Activated T-cell treated with anti-CD3 and anti-CD28 coated beads, Interleukin-2, amount 50 U/mL, for 4 hours (primary cell): Measurements from ENCODE around the gene KPNA2. TPM values are rescaled to one million over a fixed set of nuclear protein-coding genes. Genes with fewer than 3 reads are reported as not detected.
"Not testable (repeated sequence)": the region's sequence is repeated elsewhere in the genome, so short reads cannot be mapped to it uniquely, and the experiment has no call there.

Source experiments
- ATAC-seq, 2 donors: fragments of 200-7000 bp; cut with Tn5 transposase; one replicate each; pipeline ENCODE4 v1.10.0; 2021
- DNase-seq: peaks from one replicate; pipeline ENCODE4 v3.0.0-alpha.2; 2020
- H3K27me3 Mint-ChIP-seq: one replicate; pipeline ENCODE4 v1.8.0; 2021; ENCODE audit warnings: low read depth, mixed read lengths
- H3K36me3 Mint-ChIP-seq: one replicate; pipeline ENCODE4 v1.8.0; 2022; ENCODE audit warnings: mixed read lengths; ENCODE audit not compliant: insufficient read depth
- H3K4me1 Mint-ChIP-seq: one replicate; pipeline ENCODE4 v1.8.0; 2021; ENCODE audit warnings: low read depth, mixed read lengths
- H3K4me3 Mint-ChIP-seq: one replicate; pipeline ENCODE4 v1.8.0; 2021; ENCODE audit warnings: mild to moderate bottlenecking, moderate library complexity, mixed read lengths
- H3K9me3 Mint-ChIP-seq: one replicate; pipeline ENCODE4 v1.8.0; 2021; ENCODE audit warnings: mixed read lengths
- total RNA-seq, 3 donors: library from RNA; stranded (reverse); gene quantifications; one replicate each; pipeline ENCODE4 v1.2.1, GENCODE V29; 2021

Gene KPNA2
- total RNA-seq, 3 donors from 2014 or later = 139 to 140 (median 139) TPM

DNA sequence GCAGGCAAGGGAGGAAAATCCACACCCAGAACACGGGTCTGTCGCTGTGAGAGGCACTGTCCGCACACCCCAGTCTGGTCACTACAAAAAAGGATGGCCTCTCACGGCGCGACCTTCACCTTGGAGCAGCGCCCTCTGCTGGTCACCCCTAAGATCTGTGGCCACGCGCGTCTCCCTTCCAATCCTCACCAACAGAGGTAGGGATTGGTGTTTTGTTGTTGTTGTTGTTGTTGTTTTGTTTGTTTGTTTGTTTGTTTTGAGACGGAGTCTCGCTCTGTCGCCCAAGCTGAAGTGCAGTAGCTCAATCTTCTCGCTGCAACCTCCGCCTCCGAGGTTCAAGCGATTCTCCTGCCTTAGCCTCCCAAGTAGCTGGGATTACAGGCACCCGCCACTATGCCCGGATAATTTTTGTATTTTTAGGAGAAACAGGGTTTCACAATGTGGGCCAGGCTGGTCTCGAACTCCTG is 24.3 kb upstream of the KPNA2 start:
- Mint-ChIP-seq H3K4me1 (peaks cover 6% of the 10 kb centered on the region), H3K9me3 (no peaks in the 10 kb centered on the region), H3K4me3 (peak overlapping the region; percentile 65), H3K36me3 (no peaks in the 10 kb centered on the region), H3K27me3 (no peaks in the 10 kb centered on the region)
- DNase-seq (peak; percentile 55), ATAC-seq (peak; percentile 61 to 86)

GRCh38 chr17:68013385-68013784 is 22.1 kb upstream of the KPNA2 start:
- ATAC-seq = no peak
- no peaks in the 10 kb centered on the region for H3K9me3 Mint-ChIP-seq
- no peaks in the 10 kb centered on the region for H3K27me3 Mint-ChIP-seq
- no peak for DNase-seq
- H3K4me3 Mint-ChIP-seq = no peak overlapping the region
- peaks cover 6% of the 10 kb centered on the region for H3K4me1 Mint-ChIP-seq
- no peaks in the 10 kb centered on the region for H3K36me3 Mint-ChIP-seq

DNA sequence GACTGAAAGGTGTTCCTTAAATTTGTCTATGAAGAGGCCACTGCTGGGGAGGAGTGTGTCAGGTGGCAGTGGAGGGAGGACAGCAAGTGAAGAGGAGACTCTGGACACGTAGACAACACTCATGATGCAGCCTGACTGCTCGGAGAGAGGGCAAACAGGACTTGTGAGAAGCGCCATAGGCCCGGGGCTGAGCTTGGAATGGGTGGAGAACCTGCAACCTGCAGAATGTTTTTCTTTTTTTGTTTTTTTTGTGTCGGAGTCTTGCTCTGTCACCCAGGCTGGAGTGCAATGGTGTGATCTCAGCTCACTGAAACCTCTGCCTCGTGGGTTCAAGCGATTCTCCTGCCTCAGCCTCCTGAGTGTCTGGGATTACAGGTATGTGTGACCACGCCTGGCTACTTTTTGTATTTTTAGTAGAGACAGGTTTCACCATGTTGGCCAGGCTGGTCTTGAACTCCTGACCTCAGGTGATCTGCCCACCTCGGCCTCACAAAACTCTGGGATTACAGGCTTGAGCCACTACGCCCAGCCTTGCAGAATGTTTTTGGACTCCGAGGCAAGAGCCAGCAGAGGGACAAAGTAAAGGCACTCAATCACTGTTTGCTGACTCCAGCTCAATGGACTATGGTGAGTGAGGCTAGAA is 20.3 kb upstream of the KPNA2 start:
- Mint-ChIP-seq H3K4me1 (peaks cover 11% of the 10 kb centered on the region), H3K4me3 (no peak overlapping the region), H3K27me3 (peaks cover 2% of the 10 kb centered on the region), H3K36me3 (no peaks in the 10 kb centered on the region), H3K9me3 (no peaks in the 10 kb centered on the region)
- ATAC-seq = no peak
- no peak for DNase-seq

DNA sequence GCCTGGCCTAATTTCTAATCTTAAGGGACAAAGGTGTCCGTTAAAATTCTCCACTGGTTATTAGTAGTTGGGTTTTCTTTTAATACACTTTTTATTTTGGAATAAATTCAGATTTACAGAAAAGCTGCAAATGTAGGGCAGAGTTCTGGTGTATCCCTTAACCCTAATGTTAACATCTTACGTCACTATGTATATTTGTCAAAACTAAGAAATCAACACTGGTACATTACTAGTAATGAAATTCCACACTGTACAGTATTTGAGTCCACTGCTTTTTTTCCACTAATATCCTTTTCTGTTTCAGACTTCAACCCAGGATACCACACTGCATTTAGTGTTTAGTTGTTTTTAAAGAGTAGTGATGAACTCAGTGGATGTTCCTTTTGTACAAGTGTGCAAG is 18.7 kb upstream of the KPNA2 start:
- Mint-ChIP-seq H3K4me1 (peaks cover 11% of the 10 kb centered on the region), H3K4me3 (no peak overlapping the region), H3K36me3 (no peaks in the 10 kb centered on the region), H3K27me3 (peaks cover 2% of the 10 kb centered on the region), H3K9me3 (no peaks in the 10 kb centered on the region)
- DNase-seq = no peak
- ATAC-seq = no peak

DNA sequence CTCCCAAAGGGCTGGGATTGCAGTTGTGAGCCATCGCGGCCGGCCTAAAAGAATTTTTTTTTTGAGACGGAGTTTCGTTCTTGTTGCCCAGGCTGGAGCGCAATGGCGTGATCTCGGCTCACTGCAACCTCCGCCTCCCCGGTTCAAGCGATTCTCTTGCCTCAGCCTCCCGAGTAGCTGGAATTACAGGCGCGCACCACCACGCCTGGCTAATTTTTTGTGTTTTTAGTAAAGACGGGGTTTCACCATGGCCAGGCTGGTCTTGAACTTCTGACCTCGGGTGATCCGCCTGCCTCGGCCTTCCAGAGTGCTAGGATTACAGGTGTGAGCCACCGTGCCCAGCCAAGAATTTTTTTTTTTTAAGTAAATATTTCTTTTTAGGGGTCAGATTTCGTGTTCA is 17.0 kb upstream of the KPNA2 start:
- H3K27me3 Mint-ChIP-seq, H3K36me3 Mint-ChIP-seq, H3K4me3 Mint-ChIP-seq, ATAC-seq, DNase-seq, H3K9me3 Mint-ChIP-seq: not testable (repeated sequence)
- H3K4me1 Mint-ChIP-seq = peaks cover 11% of the 10 kb centered on the region

GRCh38 chr17:68019336-68019674 is 16.2 kb upstream of the KPNA2 start:
- H3K36me3 Mint-ChIP-seq = no peaks in the 10 kb centered on the region
- peaks cover 2% of the 10 kb centered on the region for H3K27me3 Mint-ChIP-seq
- H3K4me3 Mint-ChIP-seq = peak overlapping the region; percentile 86
- DNase-seq (no peak), ATAC-seq (no peak)
- peaks cover 11% of the 10 kb centered on the region for H3K4me1 Mint-ChIP-seq
- no peaks in the 10 kb centered on the region for H3K9me3 Mint-ChIP-seq

- Mint-ChIP-seq H3K9me3 (no peaks in the 10 kb centered on the region), H3K4me1 (peaks cover 11% of the 10 kb centered on the region), H3K4me3 (peak overlapping the region; percentile 86), H3K27me3 (peaks cover 2% of the 10 kb centered on the region), H3K36me3 (no peaks in the 10 kb centered on the region)
- peak; percentile 92 to 94 for ATAC-seq
- peak; percentile 99 for DNase-seq
Measured at GRCh38 chr17:68019675-68020408, 15.7 kb upstream of the KPNA2 start.

DNA sequence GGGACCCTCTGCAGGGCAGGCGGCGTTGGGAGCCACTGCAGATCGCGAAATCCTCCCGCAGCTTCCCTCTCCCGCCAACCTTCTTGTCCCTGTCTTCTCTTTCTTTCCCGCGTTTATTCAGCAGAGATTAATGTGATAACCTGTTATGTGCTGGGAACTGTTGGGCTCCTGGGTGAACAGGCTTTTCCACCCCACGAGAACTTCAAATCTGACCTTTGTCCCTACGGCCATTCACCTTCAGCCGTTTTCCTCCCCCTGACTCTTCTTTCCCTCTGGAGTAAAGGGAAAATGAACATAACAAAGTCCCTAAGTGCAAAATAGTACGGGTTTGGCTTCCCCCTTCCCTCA is 15.2 kb upstream of the KPNA2 start:
- no peaks in the 10 kb centered on the region for H3K36me3 Mint-ChIP-seq
- DNase-seq (no peak), ATAC-seq (no peak)
- peaks cover 2% of the 10 kb centered on the region for H3K27me3 Mint-ChIP-seq
- peak overlapping the region; percentile 86 for H3K4me3 Mint-ChIP-seq
- H3K4me1 Mint-ChIP-seq = peaks cover 11% of the 10 kb centered on the region
- H3K9me3 Mint-ChIP-seq = no peaks in the 10 kb centered on the region

DNA sequence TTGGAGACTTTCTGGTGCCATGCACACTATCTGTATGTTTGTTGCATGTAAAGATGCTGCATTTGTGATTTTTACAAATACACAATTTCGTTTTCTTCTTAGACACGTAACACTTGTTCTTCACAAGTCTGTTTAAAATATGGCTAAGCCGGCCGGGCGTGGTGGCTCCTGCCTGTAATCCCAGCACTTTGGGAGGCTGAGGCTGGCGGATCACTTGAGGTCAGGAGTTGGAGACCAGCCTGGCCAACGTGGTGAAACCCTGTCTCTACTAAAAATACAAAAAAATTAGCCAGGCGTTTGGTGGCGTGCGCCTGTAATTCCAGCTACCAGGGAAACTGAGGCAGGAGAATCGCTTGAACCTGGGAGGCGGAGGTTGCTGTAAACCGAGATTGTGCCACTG is 14.7 kb upstream of the KPNA2 start:
- H3K9me3 Mint-ChIP-seq, H3K36me3 Mint-ChIP-seq: not testable (repeated sequence)
- H3K4me3 Mint-ChIP-seq = peak overlapping the region; percentile 86

DNA sequence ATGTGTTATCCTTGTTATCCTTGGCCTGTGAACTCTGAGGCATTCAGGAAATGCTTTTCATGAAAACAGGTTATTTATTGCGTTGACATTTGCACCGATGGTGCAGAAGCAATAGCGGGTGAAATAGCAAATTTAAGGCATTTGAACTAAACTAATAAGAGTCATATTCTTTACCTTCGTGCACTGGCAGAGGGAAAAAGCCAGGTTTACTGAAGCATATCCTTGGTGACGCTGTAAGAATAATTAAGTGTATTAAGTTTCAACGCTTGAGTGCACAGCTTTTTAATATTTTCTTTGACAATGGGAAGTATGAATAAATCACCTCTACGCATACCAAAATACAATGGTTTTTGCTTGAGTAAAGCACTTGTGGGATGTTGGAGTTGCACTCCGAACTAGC is 13.6 kb upstream of the KPNA2 start:
- H3K36me3 Mint-ChIP-seq = no peaks in the 10 kb centered on the region
- peaks cover 11% of the 10 kb centered on the region for H3K4me1 Mint-ChIP-seq
- peaks cover 2% of the 10 kb centered on the region for H3K27me3 Mint-ChIP-seq
- no peak for ATAC-seq
- no peak for DNase-seq
- H3K9me3 Mint-ChIP-seq = no peaks in the 10 kb centered on the region
- no peak overlapping the region for H3K4me3 Mint-ChIP-seq

More for the DNA sequence above, 14.7 kb upstream of the KPNA2 start:
- H3K4me1 Mint-ChIP-seq = peaks cover 11% of the 10 kb centered on the region
- not testable (repeated sequence) for H3K27me3 Mint-ChIP-seq, ATAC-seq, DNase-seq

- not testable (repeated sequence) for H3K36me3 Mint-ChIP-seq, DNase-seq, ATAC-seq, H3K9me3 Mint-ChIP-seq, H3K4me3 Mint-ChIP-seq, H3K27me3 Mint-ChIP-seq
- H3K4me1 Mint-ChIP-seq = peaks cover 11% of the 10 kb centered on the region
Measured at GRCh38 chr17:68022547-68022946, 13.0 kb upstream of the KPNA2 start.

GRCh38 chr17:68029512-68030215 is 5.9 kb upstream of the KPNA2 start:
- ATAC-seq = no peak
- no peak for DNase-seq
- no peaks in the 10 kb centered on the region for H3K36me3 Mint-ChIP-seq
- H3K27me3 Mint-ChIP-seq = no peaks in the 10 kb centered on the region
- no peaks in the 10 kb centered on the region for H3K9me3 Mint-ChIP-seq
- H3K4me3 Mint-ChIP-seq = no peak overlapping the region
- no peaks in the 10 kb centered on the region for H3K4me1 Mint-ChIP-seq

DNA sequence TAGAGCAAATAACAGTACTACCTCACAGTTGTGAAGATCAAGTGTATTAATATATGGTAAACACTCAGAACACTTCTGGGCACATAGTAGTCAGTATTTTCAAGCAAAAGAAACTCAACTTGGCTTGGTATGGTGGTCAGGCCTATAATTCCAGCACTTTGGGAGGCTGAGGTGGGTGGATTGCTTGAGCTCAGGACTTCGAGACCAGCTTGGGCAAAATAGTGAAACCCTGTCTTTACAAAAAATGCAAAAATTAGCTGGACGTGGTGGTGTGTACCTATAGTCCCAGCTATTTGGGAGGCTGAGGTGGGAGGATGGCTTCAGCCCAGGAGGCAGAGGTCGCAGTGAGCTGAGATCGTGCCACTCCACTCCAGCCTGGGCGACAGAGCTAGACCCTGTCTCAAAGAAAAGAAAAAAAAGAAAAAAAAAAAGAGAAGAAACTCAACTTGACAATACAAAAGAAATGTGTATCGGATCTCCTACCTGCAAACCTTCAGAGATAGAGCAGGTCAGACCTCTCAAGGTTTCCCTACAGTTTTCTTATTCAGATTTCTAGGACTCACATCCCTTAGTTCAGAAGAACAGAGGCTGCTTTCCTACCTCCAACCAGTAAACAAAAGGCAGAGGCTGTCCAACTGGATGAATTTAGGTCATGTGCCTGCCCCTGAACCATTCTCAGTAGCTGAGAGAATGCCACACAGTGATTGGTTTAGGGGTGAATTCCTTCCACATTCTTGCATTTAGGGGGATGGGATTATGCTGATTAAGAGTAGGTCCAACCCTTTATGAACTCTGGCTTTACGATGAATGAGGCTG is 1.7 kb upstream of the KPNA2 start:
- Mint-ChIP-seq H3K36me3 (peaks cover 11% of the 10 kb centered on the region), H3K4me1 (peaks cover 11% of the 10 kb centered on the region), H3K27me3 (no peaks in the 10 kb centered on the region), H3K4me3 (no peak overlapping the region), H3K9me3 (no peaks in the 10 kb centered on the region)
- DNase-seq = no peak
- no peak for ATAC-seq

- no peak for DNase-seq
- ATAC-seq = no peak
- H3K27me3 Mint-ChIP-seq = no peaks in the 10 kb centered on the region
- H3K36me3 Mint-ChIP-seq = peaks cover 11% of the 10 kb centered on the region
- peaks cover 11% of the 10 kb centered on the region for H3K4me1 Mint-ChIP-seq
- H3K9me3 Mint-ChIP-seq = no peaks in the 10 kb centered on the region
- no peak overlapping the region for H3K4me3 Mint-ChIP-seq
Measured at GRCh38 chr17:68034452-68034776, 1.1 kb upstream of the KPNA2 start.
